ENCODE data around the gene ANKRD40.
"Not testable (repeated sequence)": the region's sequence is repeated elsewhere in the genome, so short reads cannot be mapped to it uniquely, and the experiment has no call there.

ANKRD40 gene

GRCh38 chr17:50685691-50686493, 21.8 kb downstream of the ANKRD40 start:
- DNase-seq (ENCODE audit: low read depth) = no peak

GRCh38 chr17:50685334-50685665, 22.4 kb downstream of the ANKRD40 start:
- no peak for DNase-seq (ENCODE audit: low read depth)

GRCh38 chr17:50684612-50685333, 22.9 kb downstream of the ANKRD40 start:
- DNase-seq (ENCODE audit: low read depth) = no peak

GRCh38 chr17:50684288-50684611, 23.5 kb downstream of the ANKRD40 start:
- no peak for DNase-seq (ENCODE audit: low read depth)

GRCh38 chr17:50683434-50684287, 24.1 kb downstream of the ANKRD40 start:
- DNase-seq (ENCODE audit: low read depth) = no peak

- DNase-seq (ENCODE audit: low read depth) = no peak
Observed at GRCh38 chr17:50682938-50683337, 24.8 kb downstream of the ANKRD40 start.

GRCh38 chr17:50682441-50682840, 25.3 kb downstream of the ANKRD40 start:
- DNase-seq (ENCODE audit: low read depth) = no peak

GRCh38 chr17:50681263-50682200, 26.2 kb downstream of the ANKRD40 start:
- no peak for DNase-seq (ENCODE audit: low read depth)

- not testable (repeated sequence) for DNase-seq (ENCODE audit: low read depth)
Observed at GRCh38 chr17:50680543-50681262, 27.0 kb downstream of the ANKRD40 start.

- no peak for DNase-seq (ENCODE audit: low read depth)
Observed at GRCh38 chr17:50680126-50680525, 27.6 kb downstream of the ANKRD40 start.

- no peak for DNase-seq (ENCODE audit: low read depth)
Observed at GRCh38 chr17:50679008-50679544, 28.6 kb downstream of the ANKRD40 start.

- no peak for DNase-seq (ENCODE audit: low read depth)
Observed at GRCh38 chr17:50677851-50678375, 29.8 kb downstream of the ANKRD40 start.

- no peak for DNase-seq (ENCODE audit: low read depth)
Observed at GRCh38 chr17:50676065-50676975, 31.4 kb downstream of the ANKRD40 start.

GRCh38 chr17:50675627-50676026, 32.1 kb downstream of the ANKRD40 start:
- DNase-seq (ENCODE audit: low read depth) = no peak

GRCh38 chr17:50675190-50675589, 32.5 kb downstream of the ANKRD40 start:
- DNase-seq (ENCODE audit: low read depth) = no peak

- DNase-seq (ENCODE audit: low read depth) = no peak
Observed at GRCh38 chr17:50672831-50673551, 34.7 kb downstream of the ANKRD40 start.

- DNase-seq (ENCODE audit: low read depth) = no peak
Observed at GRCh38 chr17:50672071-50672470, 35.6 kb downstream of the ANKRD40 start.

- DNase-seq (ENCODE audit: low read depth) = no peak
Observed at GRCh38 chr17:50668838-50669581, 38.7 kb downstream of the ANKRD40 start.

All from activated T-cell treated with anti-CD3 and anti-CD28 coated beads for 1 hour (primary cell).